Measurements from ENCODE around the gene ANO9. TPM values are rescaled to one million over a fixed set of nuclear protein-coding genes. Genes with fewer than 3 reads are reported as not detected.
A peak's percentile ranks its signal among the peaks of the same experiment; 100 is the strongest.

ANO9 gene
- total RNA-seq, 1 donor from 2014 or later, result 1.9 TPM

DNA sequence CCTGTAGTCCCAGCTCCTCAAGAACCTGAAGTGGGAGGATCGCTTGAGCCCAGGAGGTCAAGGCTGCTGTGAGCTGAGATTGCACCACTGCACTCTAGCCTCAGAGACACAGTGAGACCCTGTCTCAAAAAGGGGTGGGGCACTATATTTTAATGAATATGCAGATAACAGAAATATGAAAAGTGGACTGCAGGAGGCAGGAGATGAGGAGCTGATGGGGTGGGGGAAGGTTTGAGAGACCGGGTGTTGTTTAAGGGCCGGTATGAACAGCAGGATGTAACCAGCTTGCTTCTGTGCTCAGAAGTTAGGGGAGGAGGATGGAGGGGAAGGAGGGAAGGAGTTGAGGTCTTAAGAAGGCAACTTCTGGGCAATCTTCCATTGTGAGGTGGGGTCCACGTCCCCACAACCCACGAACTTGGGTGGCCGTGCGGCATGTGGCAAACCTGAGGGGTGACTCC is 73.8 kb downstream of the ANO9 start:
- Mint-ChIP-seq H3K4me3 (ENCODE audit: unreplicated experiment) (peak overlapping the region; percentile 46), H3K27ac (ENCODE audit: unreplicated experiment) (peak overlapping the region; percentile 10), H3K4me1 (ENCODE audit: low read depth, unreplicated experiment) (peaks cover 2% of the 10 kb centered on the region), H3K27me3 (ENCODE audit: low read depth, unreplicated experiment) (peaks cover 13% of the 10 kb centered on the region), H3K9me3 (ENCODE audit: unreplicated experiment) (peaks cover 4% of the 10 kb centered on the region), H3K36me3 (ENCODE audit: low read depth, unreplicated experiment) (no peaks in the 10 kb centered on the region)
- TF ChIP-seq, protein P1, sequence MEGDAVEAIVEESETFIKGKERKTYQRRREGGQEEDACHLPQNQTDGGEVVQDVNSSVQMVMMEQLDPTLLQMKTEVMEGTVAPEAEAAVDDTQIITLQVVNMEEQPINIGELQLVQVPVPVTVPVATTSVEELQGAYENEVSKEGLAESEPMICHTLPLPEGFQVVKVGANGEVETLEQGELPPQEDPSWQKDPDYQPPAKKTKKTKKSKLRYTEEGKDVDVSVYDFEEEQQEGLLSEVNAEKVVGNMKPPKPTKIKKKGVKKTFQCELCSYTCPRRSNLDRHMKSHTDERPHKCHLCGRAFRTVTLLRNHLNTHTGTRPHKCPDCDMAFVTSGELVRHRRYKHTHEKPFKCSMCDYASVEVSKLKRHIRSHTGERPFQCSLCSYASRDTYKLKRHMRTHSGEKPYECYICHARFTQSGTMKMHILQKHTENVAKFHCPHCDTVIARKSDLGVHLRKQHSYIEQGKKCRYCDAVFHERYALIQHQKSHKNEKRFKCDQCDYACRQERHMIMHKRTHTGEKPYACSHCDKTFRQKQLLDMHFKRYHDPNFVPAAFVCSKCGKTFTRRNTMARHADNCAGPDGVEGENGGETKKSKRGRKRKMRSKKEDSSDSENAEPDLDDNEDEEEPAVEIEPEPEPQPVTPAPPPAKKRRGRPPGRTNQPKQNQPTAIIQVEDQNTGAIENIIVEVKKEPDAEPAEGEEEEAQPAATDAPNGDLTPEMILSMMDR (IDR thresholded peaks at IDR 0.05; ENCODE audit: insufficient read depth, low read depth, low read length), result no peak
- TF ChIP-seq EZH2 (IDR thresholded peaks at IDR 0.05; ENCODE audit: insufficient read depth, low read length), result no peak
- Histone ChIP-seq H3K27me3 (ENCODE audit: insufficient read depth, low read length) (peaks cover 20% of the 10 kb centered on the region), H2AFZ (ENCODE audit: low read depth, low read length) (no peak overlapping the region), H4K20me1 (ENCODE audit: insufficient read depth, low read length) (peaks cover 23% of the 10 kb centered on the region), H3K4me2 (ENCODE audit: low read length) (peak overlapping the region; percentile 70), H3K9ac (ENCODE audit: low read length) (no peak overlapping the region), H3K4me1 (ENCODE audit: insufficient read depth, low read length) (no peaks in the 10 kb centered on the region), H3K4me3 (ENCODE audit: insufficient read depth, low read depth, low read length) (no peak overlapping the region), H3K79me2 (ENCODE audit: insufficient read depth, low read length) (no peaks in the 10 kb centered on the region), H3K36me3 (ENCODE audit: insufficient read depth, low read length) (no peaks in the 10 kb centered on the region), H3K9me3 (ENCODE audit: insufficient read depth, low read depth, low read length) (no peaks in the 10 kb centered on the region), H3K27ac (ENCODE audit: low read depth, low read length) (no peak overlapping the region)
- FAIRE-seq, result no peak
- no peak for DNase-seq (ENCODE audit: low read depth)

Other genes starting within 250 kb of the ANO9 start
- not detected in 2 replicates for gene SCGB1C1, start 248.9 kb downstream of the ANO9 start, total RNA-seq
- 73.2 and 81.6 TPM in 2 replicates for gene BET1L, start 234.6 kb downstream of the ANO9 start, total RNA-seq
- 157 TPM in 2 replicates for gene RIC8A, start 234.3 kb downstream of the ANO9 start, total RNA-seq
- 10.9 and 12.0 TPM in 2 replicates for gene SIRT3, start 205.7 kb downstream of the ANO9 start, total RNA-seq
- gene PSMD13, start 205.0 kb downstream of the ANO9 start, total RNA-seq, result 131 and 137 TPM in 2 replicates
- gene NLRP6, start 163.6 kb downstream of the ANO9 start, total RNA-seq, result not detected in 2 replicates
- gene PGGHG, start 152.9 kb downstream of the ANO9 start, total RNA-seq, result 22.9 and 25.1 TPM in 2 replicates
- not detected in 2 replicates for gene IFITM5, start 142.5 kb downstream of the ANO9 start, total RNA-seq
- 474 and 575 TPM in 2 replicates for gene IFITM2, start 134.2 kb downstream of the ANO9 start, total RNA-seq
- gene IFITM1, start 128.0 kb downstream of the ANO9 start, total RNA-seq, result 526 and 631 TPM in 2 replicates
- gene IFITM3, start 121.2 kb downstream of the ANO9 start, total RNA-seq, result 642 and 757 TPM in 2 replicates
- 64.6 and 68.5 TPM in 2 replicates for gene B4GALNT4, start 72.5 kb downstream of the ANO9 start, total RNA-seq
- 1.1 and 2.1 TPM in 2 replicates for gene PKP3, start 47.8 kb downstream of the ANO9 start, total RNA-seq
- 6.2 and 7.2 TPM in 2 replicates for gene SIGIRR, start 27.0 kb downstream of the ANO9 start, total RNA-seq
- 40.3 and 47.3 TPM in 2 replicates for gene PTDSS2, start 8.3 kb upstream of the ANO9 start, total RNA-seq
- gene RNH1, start 65.2 kb upstream of the ANO9 start, total RNA-seq, result 117 and 130 TPM in 2 replicates
- gene HRAS, start 93.6 kb upstream of the ANO9 start, total RNA-seq, result 78.5 and 84.2 TPM in 2 replicates
- gene LRRC56, start 95.5 kb upstream of the ANO9 start, total RNA-seq, result 0.82 and 1.8 TPM in 2 replicates
- 2.5 and 2.8 TPM in 2 replicates for gene LMNTD2, start 118.7 kb upstream of the ANO9 start, total RNA-seq
- 31.1 and 32.3 TPM in 2 replicates for gene RASSF7, start 119.0 kb upstream of the ANO9 start, total RNA-seq
- 38.0 and 38.3 TPM in 2 replicates for gene PHRF1, start 134.5 kb upstream of the ANO9 start, total RNA-seq
- gene IRF7, start 173.9 kb upstream of the ANO9 start, total RNA-seq, result 75.4 and 80.6 TPM in 2 replicates
- gene CDHR5, start 182.9 kb upstream of the ANO9 start, total RNA-seq, result 0.12 TPM in 1 of 2 replicates, not detected in the other
- gene SCT, start 185.2 kb upstream of the ANO9 start, total RNA-seq, result 2.0 and 4.0 TPM in 2 replicates
- gene DRD4, start 195.3 kb upstream of the ANO9 start, total RNA-seq, result 9.9 and 12.0 TPM in 2 replicates